ENCODE results near the gene FBL. TPM values are rescaled to one million over a fixed set of nuclear protein-coding genes. Genes with fewer than 3 reads are reported as not detected.
A peak's percentile ranks its signal among the peaks of the same experiment; 100 is the strongest.

The FBL gene
- total and polyA plus RNA-seq, 2 of the 4 experiments (the other 2 are of a cell fraction): 259 to 446 TPM

- Histone ChIP-seq H2BK20ac (ENCODE audit: low read depth, low read length) (no peak overlapping the region), H3K9me1 (ENCODE audit: insufficient read depth, low read length) (peaks cover 13% of the 10 kb centered on the region; the same call in 1 of the 2 replicates), H3K9ac (ENCODE audit: low read depth, low read length) (no peak overlapping the region), H2BK5ac (ENCODE audit: low read depth, low read length, poor library complexity, severe bottlenecking) (no peak overlapping the region), H3K56ac (ENCODE audit: extremely low read depth, insufficient read depth, low read length) (no peak overlapping the region), H3K9me3 (ENCODE audit: control insufficient read depth, insufficient read depth, low read length) (no peaks in the 10 kb centered on the region), H3K4ac (ENCODE audit: low read depth, low read length) (no peak overlapping the region), H4K91ac (ENCODE audit: insufficient read depth, low read depth, low read length) (no peak overlapping the region), H2BK120ac (ENCODE audit: low read depth, low read length) (no peak overlapping the region), H2BK15ac (ENCODE audit: low read depth, low read length) (no peak overlapping the region), H2AFZ (replicated peaks; ENCODE audit: low read length, poor library complexity) (no peak overlapping the region), H3K4me3 (ENCODE audit: insufficient read depth, low read depth, low read length) (no peak overlapping the region), H3K18ac (ENCODE audit: low read depth, low read length) (no peak overlapping the region), H3K23ac (ENCODE audit: low read depth, low read length) (no peak overlapping the region), H3K4me1 (ENCODE audit: control insufficient read depth, insufficient read depth, low read length) (peaks cover 7% of the 10 kb centered on the region), H3K79me1 (ENCODE audit: low read depth in 1 of 2, low read length in 2 of 2) (peaks cover 8 to 23% of the 10 kb centered on the region in 2 experiments), H3K36me3 (ENCODE audit: control insufficient read depth, insufficient read depth, low read length) (peaks cover 31% of the 10 kb centered on the region), H2AK5ac (ENCODE audit: low read depth, low read length) (no peak overlapping the region), H2AK9ac (replicated peaks; ENCODE audit: low read depth, low read length, poor library complexity) (peak overlapping the region; percentile 20), H3K4me2 (ENCODE audit: low read depth, low read length) (no peak overlapping the region), H3K27ac (ENCODE audit: insufficient read depth, low read length) (no peak overlapping the region), H4K8ac (ENCODE audit: low read depth in 2 of 2, low read length in 2 of 2) (no peak overlapping the region), H3K14ac (replicated peaks; ENCODE audit: low read depth, low read length) (no peak overlapping the region), H4K20me1 (ENCODE audit: insufficient read depth, low read length) (no peaks in the 10 kb centered on the region; the same call in 1 of the 2 replicates), H4K5ac (ENCODE audit: low read depth, low read length) (no peak overlapping the region), H3K27me3 (ENCODE audit: control insufficient read depth, insufficient read depth, low read length) (no peaks in the 10 kb centered on the region)
- CTCF ChIA-PET: no interaction called here
- in situ Hi-C loops (cut with MboI; ENCODE audit: low sequenced_read_pairs): loop anchor here (25.0 kb wide), 1 partner anchor 388 kb away; the partner anchor contains the start of genes RPS16 and SUPT5H
- no TSS peak for BruUV-seq (replicated peaks)
- WGBS, 2 experiments (ENCODE audit: extremely low coverage in 2 of 2, insufficient read length in 1 of 2): 90% methylated on average over 3 of the region's 17 CpGs; no CpG with 5 or more reads in 1 of the 2 experiments
- ATAC-seq (ENCODE audit: low read depth): no peak
- no peak for DNase-seq
- POLR2A ChIA-PET (ENCODE audit: unreplicated experiment): no interaction called here
- dilution Hi-C loops (cut with HindIII; ENCODE audit: low sequenced_read_pairs, unreplicated experiment): no loop called here
- intact Hi-C loops (cut with micrococcal nuclease): no loop called here
- TF ChIP-seq CEBPB (IDR thresholded peaks at IDR 0.05; ENCODE audit: low read depth, low read length): no peak
- no peak for TF ChIP-seq NFE2L2 (IDR thresholded peaks at IDR 0.05; ENCODE audit: low read depth, low read length)
- TF ChIP-seq FOS (IDR thresholded peaks at IDR 0.05; ENCODE audit: low read depth, low read length): no peak
- TF ChIP-seq BHLHE40 (IDR thresholded peaks at IDR 0.05; ENCODE audit: low read depth, low read length): no peak
- TF ChIP-seq USF2 (IDR thresholded peaks at IDR 0.05; ENCODE audit: low read depth, low read length): no peak
- no peak for TF ChIP-seq CTCF (conservative IDR thresholded peaks at IDR 0.05; ENCODE audit: low read depth, low read length)
- TF ChIP-seq CHD1 (IDR thresholded peaks at IDR 0.05; ENCODE audit: low read depth, low read length): no peak
- no peak for TF ChIP-seq ELK1 (IDR thresholded peaks at IDR 0.05; ENCODE audit: borderline replicate concordance, low read depth, low read length)
- no peak for TF ChIP-seq MAFK (IDR thresholded peaks at IDR 0.05; ENCODE audit: low read depth, low read length)
- no peak for TF ChIP-seq MXI1 (IDR thresholded peaks at IDR 0.05; ENCODE audit: borderline replicate concordance, low read depth, low read length)
- no peak for TF ChIP-seq SMC3 (IDR thresholded peaks at IDR 0.05; ENCODE audit: low read depth, low read length)
- TF ChIP-seq RFX5 (IDR thresholded peaks at IDR 0.05; ENCODE audit: low read depth, low read length): no peak
Measured at GRCh38 chr19:39825531-39826076, 20.6 kb downstream of the FBL start.
